Thoracic aorta (tissue), 2 donors: ENCODE results near the gene SNX3. TPM values are rescaled to one million over a fixed set of nuclear protein-coding genes. Genes with fewer than 3 reads are reported as not detected.

Experiments
- ATAC-seq: fragments of 150-250 bp; one replicate; pipeline ENCODE4 v1.8.0; 2017; ENCODE audit warnings: low read depth; ENCODE audit not compliant: insufficient number of reproducible peaks, low FRiP score
- DNase-seq: peaks from one replicate; pipeline ENCODE4 v3.0.0-alpha.2; 2020; ENCODE audit warnings: low spot score
- H3K27ac ChIP-seq, 2 donors: fragments of 200-600 bp; sonication (generic); 1 replicate in 1 of 2; 2 replicates in 1 of 2; pipeline ENCODE4 v1.5.1; 2016; ENCODE audit warnings: mild to moderate bottlenecking in 2 of 2, moderate library complexity in 2 of 2
- H3K27me3 ChIP-seq: fragments of 200-600 bp; sonication (generic); replicated peaks from 2 replicates; pipeline ENCODE4 v1.6.0; 2016; ENCODE audit warnings: mild to moderate bottlenecking; ENCODE audit not compliant: insufficient read depth
- H3K36me3 ChIP-seq: fragments of 200-600 bp; sonication (generic); one replicate; pipeline ENCODE4 v1.5.1; 2016
- H3K4me1 ChIP-seq, 2 donors: fragments of 200-600 bp; sonication (generic); 1 replicate in 1 of 2; 2 replicates in 1 of 2; pipeline versions ENCODE4 v1.5.1 to v1.6.0; 2016; ENCODE audit warnings: low read depth in 2 of 2, mild to moderate bottlenecking in 1 of 2; ENCODE audit not compliant: control insufficient read depth in 1 of 2
- H3K4me3 ChIP-seq: fragments of 200-600 bp; sonication (generic); 2 replicates; pipeline ENCODE4 v1.5.1; 2016; ENCODE audit warnings: mild to moderate bottlenecking
- H3K9me3 ChIP-seq: fragments of 200-600 bp; sonication (generic); 2 replicates; pipeline ENCODE4 v1.5.1; 2016
- CTCF ChIP-seq: fragments of 200-600 bp; sonication (generic); IDR thresholded peaks from one replicate; pipeline ENCODE4 v1.5.1; 2019; ENCODE audit warnings: antibody characterized with exemption
- total RNA-seq, 2 donors: library from RNA; depleted of rRNA; stranded (reverse); fragments of >200 nt; gene quantifications; one replicate each; pipeline versions ENCODE4 v1.1.0 to v1.2.3, GENCODE V29; 2016

Gene SNX3
- total RNA-seq, 2 donors from 2014 or later = 110 to 122 TPM

- H3K36me3 ChIP-seq = no peaks in the 10 kb centered on the region
- ATAC-seq = no peak
- H3K27me3 ChIP-seq = no peaks in the 10 kb centered on the region
- H3K27ac ChIP-seq = no peak overlapping the region
- DNase-seq = no peak
- no peaks in the 10 kb centered on the region for H3K9me3 ChIP-seq
- no peak overlapping the region for H3K4me3 ChIP-seq
- no peaks in the 10 kb centered on the region for H3K4me1 ChIP-seq
- TF ChIP-seq CTCF = no peak
These were observed 50.3 kb downstream of the SNX3 start for GRCh38 chr6:108210556-108210955.

GRCh38 chr6:108209738-108210137 lies 51.1 kb downstream of the SNX3 start:
- H3K4me1 ChIP-seq = no peaks in the 10 kb centered on the region
- no peaks in the 10 kb centered on the region for H3K27me3 ChIP-seq
- H3K36me3 ChIP-seq = no peaks in the 10 kb centered on the region
- no peak overlapping the region for H3K27ac ChIP-seq
- H3K9me3 ChIP-seq = no peaks in the 10 kb centered on the region
- ATAC-seq (no peak), DNase-seq (no peak)
- H3K4me3 ChIP-seq = no peak overlapping the region
- no peak for TF ChIP-seq CTCF

- no peak for TF ChIP-seq CTCF
- Histone ChIP-seq H3K27ac (no peak overlapping the region), H3K27me3 (no peaks in the 10 kb centered on the region), H3K36me3 (no peaks in the 10 kb centered on the region), H3K4me3 (no peak overlapping the region), H3K9me3 (no peaks in the 10 kb centered on the region), H3K4me1 (no peaks in the 10 kb centered on the region)
- ATAC-seq (no peak), DNase-seq (no peak)
These were observed 53.8 kb downstream of the SNX3 start for GRCh38 chr6:108207013-108207412.

- Histone ChIP-seq H3K27me3 (no peaks in the 10 kb centered on the region), H3K4me3 (no peak overlapping the region), H3K9me3 (no peaks in the 10 kb centered on the region), H3K27ac (no peak overlapping the region), H3K36me3 (no peaks in the 10 kb centered on the region), H3K4me1 (no peaks in the 10 kb centered on the region)
- no peak for TF ChIP-seq CTCF
- DNase-seq (no peak), ATAC-seq (no peak)
These were observed 57.4 kb downstream of the SNX3 start for GRCh38 chr6:108203189-108204112.

GRCh38 chr6:108200631-108201030 lies 60.2 kb downstream of the SNX3 start:
- no peak overlapping the region for H3K27ac ChIP-seq
- no peak for ATAC-seq
- H3K4me1 ChIP-seq = no peaks in the 10 kb centered on the region
- DNase-seq = no peak
- TF ChIP-seq CTCF = no peak
- no peaks in the 10 kb centered on the region for H3K27me3 ChIP-seq
- H3K9me3 ChIP-seq = no peaks in the 10 kb centered on the region
- no peak overlapping the region for H3K4me3 ChIP-seq
- H3K36me3 ChIP-seq = no peaks in the 10 kb centered on the region
